ENCODE results near the gene CD83. TPM values are rescaled to one million over a fixed set of nuclear protein-coding genes. Genes with fewer than 3 reads are reported as not detected.

Gene CD83
- total RNA-seq, 6 experiments from 2014 or later = 0.79 to 1.9 (median 1.1) TPM

DNA sequence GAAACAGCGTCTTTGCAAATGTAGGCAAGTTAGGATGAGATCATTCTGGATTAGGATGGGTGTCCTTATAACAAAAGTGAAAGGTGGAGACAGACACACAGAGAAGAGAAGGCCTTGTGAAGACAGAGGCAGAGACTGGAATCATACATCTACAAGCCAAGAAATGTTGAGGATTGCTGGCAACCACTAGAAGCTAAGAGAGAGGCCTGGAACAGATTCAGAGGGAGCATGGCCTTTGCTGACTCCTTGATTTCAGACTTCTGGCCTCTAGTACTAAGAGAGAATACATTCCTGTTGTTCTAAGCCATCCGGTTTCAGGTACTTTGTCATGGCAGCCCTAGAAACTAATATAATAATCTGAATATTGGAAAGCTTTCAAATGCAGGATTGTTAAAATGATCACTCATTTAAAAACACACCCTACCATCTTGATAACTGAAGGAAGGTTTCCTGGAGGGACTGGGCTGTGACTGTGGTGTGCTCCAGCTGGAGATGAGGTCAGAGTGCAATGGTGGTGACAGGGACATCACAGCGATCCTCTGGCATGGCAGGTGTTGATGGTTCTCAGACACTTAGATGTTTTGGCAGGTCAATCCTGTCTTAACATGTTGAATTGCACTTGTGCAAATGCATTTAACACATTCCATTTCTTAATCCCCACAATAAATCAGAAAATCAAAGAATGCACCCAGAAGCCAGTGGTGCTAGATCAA lies 25.1 kb downstream of the CD83 start:
- no peaks in the 10 kb centered on the region for H3K36me3 Mint-ChIP-seq (ENCODE audit: low read depth)
- no peak overlapping the region for H3K4me3 Mint-ChIP-seq
- H3K27me3 Mint-ChIP-seq (ENCODE audit: insufficient read depth) = peaks cover 9% of the 10 kb centered on the region
- TF ChIP-seq, protein P1, sequence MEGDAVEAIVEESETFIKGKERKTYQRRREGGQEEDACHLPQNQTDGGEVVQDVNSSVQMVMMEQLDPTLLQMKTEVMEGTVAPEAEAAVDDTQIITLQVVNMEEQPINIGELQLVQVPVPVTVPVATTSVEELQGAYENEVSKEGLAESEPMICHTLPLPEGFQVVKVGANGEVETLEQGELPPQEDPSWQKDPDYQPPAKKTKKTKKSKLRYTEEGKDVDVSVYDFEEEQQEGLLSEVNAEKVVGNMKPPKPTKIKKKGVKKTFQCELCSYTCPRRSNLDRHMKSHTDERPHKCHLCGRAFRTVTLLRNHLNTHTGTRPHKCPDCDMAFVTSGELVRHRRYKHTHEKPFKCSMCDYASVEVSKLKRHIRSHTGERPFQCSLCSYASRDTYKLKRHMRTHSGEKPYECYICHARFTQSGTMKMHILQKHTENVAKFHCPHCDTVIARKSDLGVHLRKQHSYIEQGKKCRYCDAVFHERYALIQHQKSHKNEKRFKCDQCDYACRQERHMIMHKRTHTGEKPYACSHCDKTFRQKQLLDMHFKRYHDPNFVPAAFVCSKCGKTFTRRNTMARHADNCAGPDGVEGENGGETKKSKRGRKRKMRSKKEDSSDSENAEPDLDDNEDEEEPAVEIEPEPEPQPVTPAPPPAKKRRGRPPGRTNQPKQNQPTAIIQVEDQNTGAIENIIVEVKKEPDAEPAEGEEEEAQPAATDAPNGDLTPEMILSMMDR (IDR thresholded peaks at IDR 0.05) = no peak
- H3K4me1 Mint-ChIP-seq (ENCODE audit: low read depth) = no peaks in the 10 kb centered on the region
- H3K9me3 Mint-ChIP-seq = no peaks in the 10 kb centered on the region
- no peak overlapping the region for H3K27ac Mint-ChIP-seq
- no peak for DNase-seq

GRCh38 chr6:14143305-14143704 lies 25.7 kb downstream of the CD83 start:
- Mint-ChIP-seq H3K4me1 (ENCODE audit: low read depth) (no peaks in the 10 kb centered on the region), H3K36me3 (ENCODE audit: low read depth) (no peaks in the 10 kb centered on the region), H3K27me3 (ENCODE audit: insufficient read depth) (peaks cover 14% of the 10 kb centered on the region), H3K27ac (no peak overlapping the region), H3K4me3 (no peak overlapping the region), H3K9me3 (no peaks in the 10 kb centered on the region)
- TF ChIP-seq, protein P1 (IDR thresholded peaks at IDR 0.05) = no peak
- DNase-seq = no peak

- TF ChIP-seq, protein P1 (IDR thresholded peaks at IDR 0.05) = peak; percentile 98
Observed at GRCh38 chr6:14144678-14145113, 27.1 kb downstream of the CD83 start.

DNA sequence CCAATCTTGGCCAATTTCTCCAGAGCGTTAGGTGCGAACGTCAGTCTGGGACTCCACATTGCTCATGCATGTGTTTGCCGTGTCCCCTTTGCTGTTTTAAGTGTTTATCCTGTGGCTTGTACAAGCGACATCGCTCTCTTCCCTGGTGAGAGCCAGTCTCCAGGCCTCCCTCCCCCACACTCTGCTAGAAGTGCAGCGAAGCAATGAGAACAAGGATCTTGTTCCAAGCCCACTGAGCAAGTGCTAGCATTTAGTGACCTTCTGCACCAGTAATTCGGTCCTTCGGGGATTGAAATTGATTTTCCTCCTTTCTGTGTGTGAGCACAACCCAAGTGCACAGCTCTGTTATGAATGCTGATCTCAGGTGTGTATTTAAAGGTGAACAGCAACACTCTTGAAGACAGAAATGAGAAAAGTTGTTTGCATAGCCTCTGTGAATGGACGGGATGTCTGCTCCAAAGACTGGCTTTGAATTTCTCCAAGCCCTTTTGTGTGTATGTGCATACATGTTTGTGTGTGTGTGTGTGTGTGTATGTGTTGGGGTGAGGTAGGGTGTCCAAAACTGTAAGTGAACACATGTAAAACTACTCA lies 29.0 kb downstream of the CD83 start:
- DNase-seq = no peak
- Mint-ChIP-seq H3K4me1 (ENCODE audit: low read depth) (no peaks in the 10 kb centered on the region), H3K4me3 (no peak overlapping the region), H3K27ac (no peak overlapping the region), H3K27me3 (ENCODE audit: insufficient read depth) (peaks cover 34% of the 10 kb centered on the region), H3K9me3 (no peaks in the 10 kb centered on the region), H3K36me3 (ENCODE audit: low read depth) (no peaks in the 10 kb centered on the region)
- TF ChIP-seq, protein P1 (IDR thresholded peaks at IDR 0.05) = no peak

More at GRCh38 chr6:14144678-14145113, 27.1 kb downstream of the CD83 start:
- Mint-ChIP-seq H3K27me3 (ENCODE audit: insufficient read depth) (peaks cover 21% of the 10 kb centered on the region), H3K27ac (no peak overlapping the region), H3K36me3 (ENCODE audit: low read depth) (no peaks in the 10 kb centered on the region), H3K4me1 (ENCODE audit: low read depth) (no peaks in the 10 kb centered on the region), H3K4me3 (no peak overlapping the region), H3K9me3 (no peaks in the 10 kb centered on the region)
- peak; percentile 52 for DNase-seq

DNA sequence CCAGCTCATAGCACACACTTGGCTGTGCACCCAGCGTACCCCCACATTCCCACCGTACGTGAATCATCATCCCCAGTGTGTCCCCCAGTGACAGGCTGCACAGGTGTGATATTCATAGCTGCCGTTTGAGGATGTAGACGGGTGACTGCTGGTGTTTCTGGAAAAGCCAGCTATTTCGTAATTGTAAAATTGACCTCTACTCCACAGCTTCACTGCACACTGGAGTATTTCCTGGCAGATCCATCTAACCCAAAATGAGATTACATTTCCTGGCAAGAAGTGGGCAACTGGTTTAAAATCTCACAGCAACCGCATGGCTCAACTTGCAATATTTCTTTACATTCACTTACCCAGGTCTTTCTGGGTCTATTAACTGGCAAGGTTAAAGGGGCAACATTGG lies 30.3 kb downstream of the CD83 start:
- no peaks in the 10 kb centered on the region for H3K4me1 Mint-ChIP-seq (ENCODE audit: low read depth)
- no peaks in the 10 kb centered on the region for H3K36me3 Mint-ChIP-seq (ENCODE audit: low read depth)
- no peak for DNase-seq
- TF ChIP-seq, protein P1 (IDR thresholded peaks at IDR 0.05) = no peak
- peaks cover 39% of the 10 kb centered on the region for H3K27me3 Mint-ChIP-seq (ENCODE audit: insufficient read depth)
- no peak overlapping the region for H3K4me3 Mint-ChIP-seq
- no peak overlapping the region for H3K27ac Mint-ChIP-seq
- no peaks in the 10 kb centered on the region for H3K9me3 Mint-ChIP-seq
